ENCODE results near the gene SMPD1. TPM values are rescaled to one million over a fixed set of nuclear protein-coding genes. Genes with fewer than 3 reads are reported as not detected.

The SMPD1 gene
- total RNA-seq, 1 experiment from 2014 or later = 124 TPM

DNA sequence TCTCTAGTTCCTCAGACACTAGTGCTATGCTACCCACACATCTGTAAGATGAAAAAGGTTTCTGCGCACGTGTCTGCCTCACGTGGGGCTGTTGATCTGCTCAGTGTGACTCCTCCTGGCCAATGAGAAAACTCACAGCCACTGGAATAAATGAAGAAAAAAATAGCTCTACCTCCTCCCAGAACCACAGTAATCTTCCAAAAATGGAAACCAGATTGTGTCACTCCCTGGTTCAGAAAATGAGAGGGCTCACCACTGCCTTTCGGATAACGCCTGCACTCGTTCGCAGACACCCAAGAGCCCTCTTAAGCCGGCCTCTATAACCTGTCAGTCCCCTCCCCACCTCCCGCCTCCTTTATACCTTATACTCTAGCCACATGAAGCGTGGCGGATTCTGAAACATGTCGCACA, 23.5 kb downstream of the SMPD1 start:
- DNase-seq (ENCODE audit: low read depth) = no peak

DNA sequence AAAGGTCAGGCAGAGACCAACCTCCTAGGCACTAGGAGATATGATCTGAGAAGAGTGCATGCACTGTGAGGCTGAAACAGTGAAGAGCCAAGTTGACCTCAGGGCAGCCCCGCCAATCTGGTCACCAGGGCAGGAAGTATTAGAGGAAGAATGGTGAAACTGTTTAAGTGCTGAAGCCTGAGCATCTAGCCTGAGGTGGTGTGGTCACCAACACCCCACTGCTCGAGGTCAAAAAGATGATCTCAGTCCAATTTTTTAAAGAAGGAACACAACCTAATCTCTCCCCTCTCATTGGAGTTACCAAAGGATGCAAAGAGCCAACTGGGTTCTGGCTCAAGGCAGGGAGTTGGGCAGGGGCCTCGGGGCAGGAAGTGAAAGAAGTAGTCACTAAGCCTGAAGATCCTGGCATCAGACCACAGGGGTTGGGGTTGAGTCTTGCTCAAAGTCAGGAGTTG, 24.6 kb downstream of the SMPD1 start:
- DNase-seq (ENCODE audit: low read depth) = peak; percentile 41

DNA sequence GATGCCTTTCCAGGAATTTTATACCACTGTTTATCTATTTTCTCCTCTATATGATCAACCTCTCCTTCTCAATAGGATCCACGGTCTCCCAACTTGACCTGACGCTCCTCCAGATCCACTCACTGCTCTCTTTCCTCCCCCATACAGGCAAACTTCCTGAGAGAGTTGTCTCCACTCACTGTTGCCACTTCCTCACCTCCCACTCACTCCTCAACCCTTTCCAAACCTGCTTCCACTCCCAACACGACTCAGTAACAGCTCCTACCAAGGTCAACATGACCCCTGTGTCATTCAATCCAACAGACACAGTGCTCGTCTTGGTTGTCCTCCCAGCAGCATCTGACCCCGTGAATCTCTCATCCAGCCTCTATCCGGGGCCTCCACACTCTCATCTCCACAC, 25.5 kb downstream of the SMPD1 start:
- no peak for DNase-seq (ENCODE audit: low read depth)

DNA sequence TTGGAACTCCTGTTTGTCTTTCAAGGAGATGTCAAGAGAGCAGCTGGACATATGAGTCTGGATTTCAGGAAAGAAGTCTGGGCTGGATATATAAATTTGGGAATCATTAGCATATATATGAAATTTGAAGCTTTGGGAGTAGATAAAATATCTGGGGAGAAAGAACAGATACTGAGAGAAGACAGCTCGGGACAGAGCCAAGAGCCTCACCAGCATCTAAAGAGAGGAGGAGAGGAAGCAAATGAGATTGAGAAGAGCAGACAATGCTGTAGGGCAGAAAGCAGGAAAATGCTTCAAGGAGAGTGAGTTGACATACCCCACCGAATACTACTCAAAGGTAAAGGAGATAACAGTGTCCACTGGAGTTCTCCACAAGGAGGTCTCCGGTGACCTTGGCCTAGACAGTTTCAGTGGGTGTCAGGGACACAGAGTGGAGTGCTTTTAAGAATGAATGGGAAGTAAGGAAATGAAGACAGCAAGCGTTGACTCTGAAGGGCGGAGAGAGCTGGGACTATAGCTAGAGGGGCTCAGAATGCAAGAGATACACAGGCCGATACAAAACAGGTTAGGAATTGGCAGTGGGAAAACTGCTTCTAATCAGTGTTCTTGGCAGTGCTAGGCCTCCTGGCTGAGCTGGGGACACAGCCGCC, 27.8 kb downstream of the SMPD1 start:
- DNase-seq (ENCODE audit: low read depth) = no peak

DNA sequence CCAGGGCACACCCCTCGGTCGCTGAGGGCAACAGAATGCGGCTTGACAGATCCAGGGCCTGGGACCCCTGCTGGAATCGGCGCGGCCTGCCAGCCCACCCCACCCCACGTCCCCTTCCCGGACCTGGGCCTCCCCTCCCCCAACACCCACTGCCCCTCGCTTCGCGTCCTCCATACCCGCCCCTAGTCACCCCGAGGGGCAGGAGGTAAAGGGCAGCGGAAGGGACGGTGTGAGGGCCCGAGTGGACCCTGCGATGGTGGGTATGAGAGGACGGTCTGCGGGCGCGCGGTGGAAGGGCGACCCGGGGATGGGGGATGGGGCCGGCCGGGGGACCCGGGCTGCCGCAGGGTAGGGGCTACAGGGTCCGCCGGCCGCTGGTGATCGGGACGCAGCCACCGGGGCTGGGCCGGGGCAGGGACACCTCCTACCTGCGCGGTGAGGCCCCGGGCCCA, 28.3 kb downstream of the SMPD1 start:
- no peak for DNase-seq (ENCODE audit: low read depth)

DNA sequence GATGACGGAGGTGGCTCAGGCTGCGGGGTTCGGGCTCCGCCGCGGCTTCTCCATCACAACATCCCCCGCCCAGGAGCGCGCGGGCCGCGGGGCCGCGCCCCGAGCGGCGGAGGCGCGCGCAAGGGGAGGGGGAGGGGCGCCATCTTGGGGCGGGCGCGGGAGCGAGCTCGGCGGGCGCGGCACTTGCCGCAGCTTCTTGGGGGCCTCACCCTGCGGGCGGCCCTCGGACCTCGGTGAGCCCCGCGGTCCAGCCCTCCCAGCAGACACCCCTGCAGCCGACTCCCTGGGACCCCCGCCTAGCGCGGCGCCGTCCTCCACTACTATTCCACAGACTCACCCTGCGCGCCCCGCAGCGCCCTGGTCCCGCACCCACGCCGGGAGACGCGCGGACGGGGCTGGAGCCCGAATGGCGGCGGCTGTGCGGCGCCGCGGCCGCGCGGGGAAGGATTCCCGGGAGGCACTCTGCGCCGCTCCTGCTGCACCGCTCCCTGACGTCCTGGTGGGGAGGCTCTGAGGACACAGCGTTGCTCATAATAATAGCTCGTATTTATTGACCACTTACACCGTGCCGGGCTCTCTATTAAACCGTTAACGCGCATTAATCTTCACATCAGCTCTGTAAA, 28.8 kb downstream of the SMPD1 start, which contains the start of gene APBB1:
Gene APBB1 (minus strand): TSS at position 86 of the 623 bp plus-strand sequence. CDS start 7,747 bp downstream, outside the sequence.
- peak; percentile 41 for DNase-seq (ENCODE audit: low read depth)

DNA sequence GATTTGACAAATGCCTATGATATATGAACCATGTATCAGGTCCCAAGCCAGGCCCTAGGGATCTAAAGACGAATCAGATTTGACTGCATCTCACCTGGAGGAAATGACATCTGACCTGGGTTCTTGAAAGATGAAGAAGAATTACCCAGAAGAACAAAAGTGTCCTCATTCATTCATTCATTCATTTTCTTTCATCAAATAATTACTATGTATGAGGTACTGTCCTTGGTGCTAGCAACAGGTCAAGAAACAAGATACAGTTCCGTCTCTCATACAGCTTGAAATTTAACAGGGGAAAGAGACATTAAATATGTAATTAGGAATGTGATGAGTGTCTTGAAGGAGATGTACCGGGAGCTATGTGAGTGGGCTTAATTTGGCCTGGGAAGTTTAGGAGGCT, 30.4 kb downstream of the SMPD1 start:
- no peak for DNase-seq (ENCODE audit: low read depth)

DNA sequence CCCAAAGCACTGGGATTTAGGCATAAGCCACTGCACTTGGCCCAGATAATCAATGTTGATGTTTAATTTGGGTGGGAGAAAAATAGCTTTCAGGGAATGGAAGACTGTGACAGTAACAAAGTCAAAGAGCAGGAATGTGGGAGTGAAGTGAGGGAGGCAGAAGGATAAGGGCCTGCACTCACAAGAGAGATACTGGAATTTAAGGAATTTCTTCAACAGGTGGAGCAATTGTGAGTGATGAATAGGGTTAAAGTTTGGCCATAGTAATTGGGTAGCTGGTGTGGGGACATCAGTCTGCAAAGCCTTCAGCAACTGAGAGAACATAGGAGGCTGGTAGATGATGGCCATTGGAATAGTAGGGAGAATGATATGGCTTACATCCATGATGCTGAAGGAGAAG, 37.2 kb downstream of the SMPD1 start:
- DNase-seq (ENCODE audit: low read depth) = no peak

DNA sequence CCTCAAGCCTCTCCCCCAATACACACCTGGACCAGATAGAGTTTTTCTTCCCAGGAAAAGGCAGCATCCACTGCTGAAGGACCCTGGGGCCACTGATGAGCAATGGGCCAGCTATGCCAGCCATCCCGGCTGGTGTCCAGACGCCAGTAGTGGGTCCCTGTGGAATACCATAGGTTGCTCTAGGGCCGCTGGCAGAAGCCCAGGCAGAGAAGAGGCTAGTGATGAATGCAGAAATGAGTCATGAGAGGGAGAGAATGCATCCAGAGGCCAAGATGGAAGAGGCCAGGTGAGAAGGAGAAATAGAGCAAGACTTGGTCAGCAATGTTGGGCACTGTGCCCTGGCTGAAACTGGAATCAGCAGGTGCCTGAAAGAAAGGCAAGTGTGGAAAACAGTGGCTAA, 41.6 kb downstream of the SMPD1 start:
- peak; percentile 98 for DNase-seq (ENCODE audit: low read depth)

DNA sequence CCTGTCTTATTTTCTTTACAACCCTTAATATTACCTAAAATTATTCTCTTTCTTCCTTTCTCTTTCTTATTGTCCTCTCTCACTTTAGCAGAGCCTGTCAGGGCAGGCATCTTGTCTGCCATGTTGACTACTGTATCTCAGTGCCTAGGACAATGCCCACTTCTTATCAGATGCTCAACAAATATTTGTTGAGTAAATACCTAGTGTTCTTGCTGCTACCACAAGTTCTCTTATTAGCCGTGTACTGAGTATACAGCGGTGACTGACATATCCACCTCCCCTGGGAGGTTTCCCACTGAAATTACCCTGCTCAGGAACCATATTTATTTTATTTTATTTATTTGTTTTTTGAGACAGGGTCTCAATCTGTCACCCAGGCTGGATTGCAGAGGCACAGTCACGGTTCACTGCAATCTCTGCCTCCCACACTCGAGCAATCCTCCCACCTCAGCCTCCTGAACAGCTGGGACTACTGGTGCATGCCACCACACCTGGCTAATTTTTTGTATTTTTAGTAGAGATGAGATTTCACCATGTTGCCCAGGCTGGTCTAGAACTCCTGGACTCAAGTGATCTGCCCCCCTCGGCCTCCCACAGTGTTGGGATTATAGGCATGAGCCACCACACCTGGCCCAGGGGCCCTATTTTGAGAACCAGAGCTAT, 43.9 kb downstream of the SMPD1 start:
- no peak for DNase-seq (ENCODE audit: low read depth)

DNA sequence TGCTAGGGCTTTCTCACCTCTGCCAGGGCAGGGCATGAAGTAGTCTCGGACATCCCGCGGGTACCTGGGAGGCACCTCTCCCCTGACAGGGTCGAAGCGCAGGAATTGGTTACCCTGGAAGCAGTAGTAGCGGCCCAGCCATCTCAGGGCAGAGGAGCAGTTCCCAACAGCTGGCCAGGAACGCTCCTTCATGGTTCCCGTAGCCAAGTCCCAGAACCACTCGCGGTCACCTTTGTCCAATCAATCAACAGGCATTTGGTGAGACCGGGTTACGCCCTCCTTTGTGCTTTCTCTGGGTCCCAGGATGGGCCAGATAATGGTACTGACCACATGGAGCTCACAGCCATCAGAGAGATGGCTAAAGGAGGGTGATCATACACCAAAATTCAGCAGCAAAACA, 47.1 kb downstream of the SMPD1 start:
- no peak for DNase-seq (ENCODE audit: low read depth)

DNA sequence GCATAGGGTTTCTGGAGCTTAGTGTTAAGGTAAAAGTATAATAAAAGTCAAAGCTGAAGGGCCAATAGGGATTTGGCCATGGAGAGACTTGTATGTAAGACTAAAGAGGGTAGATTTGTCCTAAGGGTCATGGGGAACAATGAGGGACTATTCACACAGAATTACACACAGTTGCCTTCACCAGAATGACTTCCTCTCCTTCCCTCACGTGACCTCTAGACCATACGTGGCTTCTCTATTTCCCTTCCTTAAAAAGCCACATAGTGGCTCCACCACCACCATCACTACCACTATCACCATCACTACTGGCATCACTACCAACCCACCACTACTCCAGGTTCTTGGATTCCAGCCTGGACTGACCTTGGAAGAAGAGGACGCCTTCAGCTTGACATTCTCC, 47.7 kb downstream of the SMPD1 start:
- DNase-seq (ENCODE audit: low read depth) = no peak

DNA sequence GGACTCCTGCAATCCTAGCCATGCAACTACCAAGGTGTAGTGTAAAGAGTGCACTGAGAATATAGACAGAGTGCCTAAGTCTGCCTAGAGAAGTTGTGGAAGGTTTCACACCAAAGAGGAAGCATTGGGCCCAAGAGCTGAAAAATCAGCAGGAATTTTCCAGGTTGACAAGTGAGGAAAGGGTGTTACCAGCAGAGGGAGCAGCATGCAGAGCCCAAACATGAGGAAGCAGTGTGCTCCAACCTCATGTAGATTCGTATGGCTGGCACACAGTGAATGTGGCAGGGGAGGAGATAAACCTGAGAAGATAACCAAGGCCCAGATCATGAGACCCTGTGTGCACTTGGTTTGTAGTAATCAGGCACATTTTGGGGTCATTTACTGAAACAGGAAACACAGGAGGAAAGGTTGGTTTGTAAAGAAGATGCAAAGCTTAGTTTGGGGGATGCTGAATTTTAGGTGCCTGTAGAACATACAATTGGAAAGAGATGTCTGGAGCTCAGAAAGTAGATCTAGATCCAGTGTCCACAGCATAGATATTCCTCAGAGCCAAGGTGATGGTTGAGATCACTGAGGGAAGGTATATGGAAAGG, 48.8 kb downstream of the SMPD1 start:
- peak; percentile 59 for DNase-seq (ENCODE audit: low read depth)

DNA sequence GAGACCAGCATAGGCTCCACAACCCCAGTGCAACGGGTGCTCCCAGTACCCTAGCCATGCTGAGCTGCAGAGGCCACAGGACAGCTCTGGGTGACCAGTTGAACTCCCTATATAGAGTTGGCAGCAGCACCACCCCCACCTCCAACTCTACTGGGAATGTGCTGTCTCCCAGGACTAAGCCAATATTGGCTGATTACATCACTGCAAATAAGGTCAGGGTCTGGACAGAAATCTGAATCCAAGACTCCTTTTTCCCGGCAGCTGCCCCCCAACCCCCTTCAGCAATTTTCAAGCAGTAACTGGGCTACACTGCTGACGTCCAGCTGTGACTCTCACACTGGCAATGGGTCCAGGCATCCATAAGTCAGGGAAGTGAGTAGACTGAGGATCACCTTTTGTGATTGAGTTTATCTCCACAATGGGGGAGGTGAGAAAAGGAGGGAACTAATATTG, 50.7 kb downstream of the SMPD1 start, which contains the start of gene HPX:
Gene HPX (minus strand): TSS at position 82 of the 453 bp plus-strand sequence. CDS start 24 bp downstream, at position 58.
- DNase-seq (ENCODE audit: low read depth) = no peak

DNA sequence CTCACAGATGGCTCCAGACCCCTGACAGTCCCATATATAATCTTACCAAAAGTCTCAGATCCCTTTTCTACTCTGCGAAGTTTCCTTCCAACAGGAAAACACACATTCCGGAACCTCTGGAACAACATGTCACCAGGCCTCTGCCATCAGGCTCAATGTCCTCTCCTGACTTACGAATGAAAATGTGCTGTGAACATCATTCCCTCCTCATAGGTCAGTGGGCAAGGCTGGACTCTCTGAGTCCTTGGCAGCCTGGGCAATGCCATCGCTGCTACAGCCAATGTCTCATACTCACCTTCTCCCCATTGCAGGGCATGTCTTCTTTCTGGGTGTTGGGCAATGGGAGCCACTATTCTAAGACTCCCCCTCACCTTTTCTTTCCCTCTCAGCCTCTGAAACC, 52.2 kb downstream of the SMPD1 start:
- DNase-seq (ENCODE audit: low read depth) = no peak

DNA sequence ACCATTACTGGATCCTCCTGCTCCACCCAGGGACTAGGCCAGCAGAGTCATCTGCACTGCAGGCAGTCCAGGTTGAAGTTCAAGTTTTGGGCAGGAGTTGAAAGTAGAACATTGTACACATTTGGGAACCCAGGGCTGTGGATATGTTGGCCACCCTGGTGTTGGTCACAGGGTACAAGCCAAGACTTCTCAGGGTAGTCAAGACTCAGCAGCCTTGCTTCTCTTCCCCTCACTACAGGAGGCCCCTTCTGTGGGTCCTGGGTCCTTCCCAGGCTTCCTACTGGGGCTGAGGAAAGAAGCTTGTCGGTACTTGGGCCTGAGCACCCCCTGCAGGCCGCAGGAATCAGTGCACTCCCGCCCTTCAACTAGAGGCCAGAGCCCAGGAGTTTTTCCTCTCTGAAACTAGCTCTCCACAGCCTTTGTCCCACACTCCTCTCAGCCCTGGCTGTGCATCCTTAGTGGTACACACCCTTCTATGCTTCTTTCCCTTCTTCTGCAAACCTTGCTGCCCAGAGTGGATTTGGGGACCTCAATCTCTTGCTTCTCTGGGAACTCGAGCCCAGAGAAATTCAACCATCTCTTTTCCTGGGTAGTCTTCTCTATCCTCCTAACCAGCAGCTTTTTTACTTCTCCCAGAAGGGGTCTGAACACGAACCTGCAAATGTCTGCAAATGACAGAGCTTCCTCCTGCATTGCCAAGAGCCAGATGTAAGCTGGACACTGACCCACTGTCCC, 53.2 kb downstream of the SMPD1 start:
- peak; percentile 40 for DNase-seq (ENCODE audit: low read depth)

Other genes starting within 250 kb of the SMPD1 start
- gene OR52B2, start 220.1 kb upstream of the SMPD1 start, total RNA-seq (2014; rRNA removed; shearing (Covaris generic)) = not detected in 2 replicates
- not detected in 2 replicates for gene OR52W1, start 191.2 kb upstream of the SMPD1 start, total RNA-seq (2014; rRNA removed; shearing (Covaris generic))
- gene C11orf42, start 184.9 kb upstream of the SMPD1 start, total RNA-seq (2014; rRNA removed; shearing (Covaris generic)) = not detected in 2 replicates
- gene FHIP1B, start 155.8 kb upstream of the SMPD1 start, total RNA-seq (2014; rRNA removed; shearing (Covaris generic)) = 7.0 and 11.3 TPM in 2 replicates
- not detected in 2 replicates for gene CNGA4, start 151.4 kb upstream of the SMPD1 start, total RNA-seq (2014; rRNA removed; shearing (Covaris generic))
- 0.86 TPM in 1 of 2 replicates, not detected in the other for gene CCKBR, start 130.6 kb upstream of the SMPD1 start, total RNA-seq (2014; rRNA removed; shearing (Covaris generic))
- 114 and 146 TPM in 2 replicates for gene CAVIN3, start 70.0 kb upstream of the SMPD1 start, total RNA-seq (2014; rRNA removed; shearing (Covaris generic))
- gene APBB1, start 28.6 kb downstream of the SMPD1 start, total RNA-seq (2014; rRNA removed; shearing (Covaris generic)) = 16.5 and 24.4 TPM in 2 replicates
- not detected in 2 replicates for gene HPX, start 50.5 kb downstream of the SMPD1 start, total RNA-seq (2014; rRNA removed; shearing (Covaris generic))
- gene TRIM3, start 83.5 kb downstream of the SMPD1 start, total RNA-seq (2014; rRNA removed; shearing (Covaris generic)) = 10.3 and 10.4 TPM in 2 replicates
- 66.8 and 84.0 TPM in 2 replicates for gene ARFIP2, start 90.9 kb downstream of the SMPD1 start, total RNA-seq (2014; rRNA removed; shearing (Covaris generic))
- 36.6 and 53.2 TPM in 2 replicates for gene TIMM10B, start 91.0 kb downstream of the SMPD1 start, total RNA-seq (2014; rRNA removed; shearing (Covaris generic))
- 1.3 and 1.4 TPM in 2 replicates for gene DNHD1, start 106.8 kb downstream of the SMPD1 start, total RNA-seq (2014; rRNA removed; shearing (Covaris generic))
- gene RRP8, start 213.1 kb downstream of the SMPD1 start, total RNA-seq (2014; rRNA removed; shearing (Covaris generic)) = 18.0 and 18.8 TPM in 2 replicates
- 152 and 201 TPM in 2 replicates for gene ILK, start 213.3 kb downstream of the SMPD1 start, total RNA-seq (2014; rRNA removed; shearing (Covaris generic))
- 108 and 133 TPM in 2 replicates for gene TAF10, start 221.7 kb downstream of the SMPD1 start, total RNA-seq (2014; rRNA removed; shearing (Covaris generic))
- gene TPP1, start 228.9 kb downstream of the SMPD1 start, total RNA-seq (2014; rRNA removed; shearing (Covaris generic)) = 57.4 and 94.6 TPM in 2 replicates

All from M059J (cell line).